Gastrocnemius medialis (tissue), 4 donors: ENCODE measurements around the gene FAM13A. TPM values are rescaled to one million over a fixed set of nuclear protein-coding genes. Genes with fewer than 3 reads are reported as not detected.

Experiments
- ATAC-seq, 2 donors: fragments of 150-250 bp; one replicate each; pipeline ENCODE4 v1.9.1; 2016
- DNase-seq, 2 donors: peaks; one replicate each; pipeline ENCODE4 v3.0.0-alpha.2; 2019
- H3K27ac ChIP-seq, 4 donors: fragments of 200-600 bp; sonication (generic); 1 replicate in 1 of 4; 2 replicates in 3 of 4; pipeline ENCODE4 v1.5.1; 2016 to 2018; ENCODE audit warnings: mild to moderate bottlenecking in 2 of 4, moderate library complexity in 1 of 4
- H3K27me3 ChIP-seq, 3 donors: fragments of 200-600 bp; sonication (generic) in 2 of 3; 1 replicate in 1 of 3; 2 replicates in 2 of 3; pipeline versions ENCODE4 v1.5.1 to v1.6.0; 2016 to 2019; ENCODE audit warnings: mild to moderate bottlenecking in 1 of 3, moderate library complexity in 1 of 3
- H3K36me3 ChIP-seq, 2 donors: fragments of 200-600 bp; sonication (generic) in 1 of 2; one replicate each; pipeline ENCODE4 v1.5.1; 2017 to 2018
- H3K4me1 ChIP-seq, 2 donors: fragments of 200-600 bp; sonication (generic) in 1 of 2; one replicate each; pipeline ENCODE4 v1.5.1; 2016 to 2017; ENCODE audit warnings: mild to moderate bottlenecking in 2 of 2
- H3K4me3 ChIP-seq, 4 donors: fragments of 200-600 bp; sonication (generic) in 3 of 4; 1 replicate in 1 of 4; 2 replicates in 3 of 4; pipeline ENCODE4 v1.5.1; 2016 to 2019; ENCODE audit warnings: mild to moderate bottlenecking in 2 of 4
- H3K9me3 ChIP-seq, 3 donors: fragments of 200-600 bp; sonication (generic) in 2 of 3; 1 replicate in 1 of 3; 2 replicates in 2 of 3; pipeline ENCODE4 v1.5.1; 2016 to 2019
- CTCF ChIP-seq, 5 experiments: fragments of 450-650 bp in 3 of 5; fragments of 200-600 bp in 2 of 5; sonication (generic) in 2 of 5; IDR thresholded peaks in 4 of 5; conservative IDR thresholded peaks in 1 of 5; 1 replicate in 4 of 5; 2 replicates in 1 of 5; pipeline ENCODE4 v1.5.1; 2016 to 2019; ENCODE audit warnings: antibody characterized with exemption in 5 of 5, mild to moderate bottlenecking in 3 of 5, moderate library complexity in 3 of 5
- POLR2A ChIP-seq, 2 donors: fragments of 450-650 bp; IDR thresholded peaks; one replicate each; pipeline ENCODE4 v1.6.1; 2017; ENCODE audit warnings: antibody characterized with exemption in 2 of 2, mild to moderate bottlenecking in 2 of 2, moderate library complexity in 2 of 2
- in situ Hi-C, 4 donors: fragments of 200-750 bp; cut with MboI; loops; one replicate each; pipeline versions ENCODE4 v1.15.0 to v1.8.0; 2017; ENCODE audit warnings: low sequenced_read_pairs in 4 of 4
- intact Hi-C: fragments of 100-400 bp; cut with DNase I; formaldehyde crosslinking; loops from one replicate; pipeline ENCODE4 v1.15.1; 2023; ENCODE audit warnings: low total_unique reads
- total RNA-seq, 4 donors: library from RNA; depleted of rRNA; stranded (reverse); fragments of >200 nt; gene quantifications; one replicate each; pipeline versions ENCODE4 v1.1.0 to v1.2.3, GENCODE V29; 2016

FAM13A gene
- total RNA-seq, 4 donors from 2014 or later: 6.7 to 14.1 (median 11.4) TPM

- Histone ChIP-seq H3K4me3 (no peak overlapping the region), H3K9me3 (no peaks in the 10 kb centered on the region), H3K4me1 (peaks cover 0 to 5% of the 10 kb centered on the region in 2 donors), H3K27ac (no peak overlapping the region), H3K27me3 (no peaks in the 10 kb centered on the region), H3K36me3 (no peaks in the 10 kb centered on the region)
- in situ Hi-C loops (loop anchor here in 2 of 4 donors (25.0 kb wide), 2 partner anchors 474 to 499 kb away; no protein-coding TSS in a partner anchor), intact Hi-C loops (no loop called here)
- no peak for DNase-seq
- TF ChIP-seq POLR2A (IDR thresholded peaks at IDR 0.05) (no peak), CTCF (IDR thresholded peaks at IDR 0.05 in 4 of 5, conservative IDR thresholded peaks at IDR 0.05 in 1 of 5) (no peak)
- ATAC-seq: no peak
Observed at GRCh38 chr4:89036535-89036934, 20.4 kb downstream of the FAM13A start.

DNA sequence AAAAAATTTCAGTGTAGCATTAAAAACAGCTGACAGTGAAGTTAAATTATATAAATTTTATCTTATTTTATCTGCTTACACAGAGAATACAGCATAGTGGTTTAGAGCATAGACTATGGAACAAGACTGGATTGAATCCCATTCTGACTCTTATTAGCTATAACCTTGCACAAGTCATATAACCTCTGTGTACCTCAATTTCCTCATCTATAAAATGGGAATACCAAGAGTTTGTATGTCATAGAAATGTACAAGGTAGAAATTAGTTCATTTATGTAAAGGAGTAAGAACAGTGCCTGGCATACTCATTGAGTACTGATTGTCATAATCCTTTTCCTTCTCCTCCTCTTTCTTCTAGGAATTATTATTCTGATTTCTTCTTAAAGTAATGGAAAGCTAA is 25.7 kb downstream of the FAM13A start:
- no peaks in the 10 kb centered on the region for H3K36me3 ChIP-seq
- in situ Hi-C loops (loop anchor here in 2 of 4 donors (25.0 kb wide), 2 partner anchors 469 to 494 kb away; no protein-coding TSS in a partner anchor), intact Hi-C loops (no loop called here)
- no peak for ATAC-seq
- no peak overlapping the region for H3K4me3 ChIP-seq
- H3K27me3 ChIP-seq: no peaks in the 10 kb centered on the region
- H3K4me1 ChIP-seq: peaks cover 0 to 5% of the 10 kb centered on the region in 2 donors
- DNase-seq: no peak
- H3K9me3 ChIP-seq: no peaks in the 10 kb centered on the region
- H3K27ac ChIP-seq: no peak overlapping the region
- TF ChIP-seq POLR2A (IDR thresholded peaks at IDR 0.05) (no peak), CTCF (IDR thresholded peaks at IDR 0.05 in 4 of 5, conservative IDR thresholded peaks at IDR 0.05 in 1 of 5) (no peak)

GRCh38 chr4:89029591-89029990 is 27.4 kb downstream of the FAM13A start:
- in situ Hi-C loops: loop anchor here (5.0 to 25.0 kb wide), 7 partner anchors 212 to 495 kb away; no protein-coding TSS in a partner anchor

DNA sequence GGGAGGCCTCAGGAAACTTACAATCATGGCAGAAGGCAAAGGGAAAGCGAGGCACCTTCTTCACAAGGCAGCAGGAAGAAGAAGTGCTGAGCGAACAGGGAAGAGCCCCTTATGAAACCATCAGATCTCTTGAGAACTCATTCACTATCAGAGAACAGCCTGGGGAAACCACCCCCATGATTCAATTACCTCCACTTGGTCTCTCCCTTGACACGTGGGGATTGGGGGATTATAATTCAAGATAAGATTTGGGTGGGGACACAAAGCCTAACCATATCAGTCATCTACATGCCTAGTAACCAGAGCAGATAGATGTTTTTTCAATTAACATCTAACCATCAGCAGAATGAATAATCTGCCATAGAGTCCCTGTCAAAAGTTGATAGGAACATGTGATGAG is 30.4 kb downstream of the FAM13A start:
- DNase-seq (no peak), ATAC-seq (no peak)
- Histone ChIP-seq H3K27me3 (no peaks in the 10 kb centered on the region), H3K4me1 (peaks cover 8 to 15% of the 10 kb centered on the region in 2 donors), H3K4me3 (no peak overlapping the region), H3K27ac (no peak overlapping the region), H3K36me3 (no peaks in the 10 kb centered on the region), H3K9me3 (no peaks in the 10 kb centered on the region)
- in situ Hi-C loops: loop anchor here (5.0 to 25.0 kb wide), 7 partner anchors 209 to 492 kb away; no protein-coding TSS in a partner anchor
- no peak for TF ChIP-seq CTCF (IDR thresholded peaks at IDR 0.05 in 4 of 5, conservative IDR thresholded peaks at IDR 0.05 in 1 of 5)
- TF ChIP-seq POLR2A (IDR thresholded peaks at IDR 0.05): no peak
- intact Hi-C loops: loop anchor here (5.0 kb wide), 1 partner anchor 489 kb away; no protein-coding TSS in a partner anchor

More at GRCh38 chr4:89029591-89029990, 27.4 kb downstream of the FAM13A start:
- Histone ChIP-seq H3K27ac (no peak overlapping the region), H3K9me3 (no peaks in the 10 kb centered on the region), H3K4me1 (peaks cover 0 to 5% of the 10 kb centered on the region in 2 donors), H3K36me3 (no peaks in the 10 kb centered on the region), H3K27me3 (no peaks in the 10 kb centered on the region), H3K4me3 (no peak overlapping the region)
- TF ChIP-seq POLR2A (IDR thresholded peaks at IDR 0.05): no peak
- TF ChIP-seq CTCF (IDR thresholded peaks at IDR 0.05 in 4 of 5, conservative IDR thresholded peaks at IDR 0.05 in 1 of 5): no peak
- intact Hi-C loops: loop anchor here (5.0 kb wide), 1 partner anchor 492 kb away; no protein-coding TSS in a partner anchor
- ATAC-seq: no peak
- no peak for DNase-seq
